Measurements from ENCODE around the gene MYOM3.

GRCh38 chr1:24151175-24151533 is 39.2 kb upstream of the MYOM3 start:
- TF ChIP-seq CTCF (IDR thresholded peaks at IDR 0.05) (no peak), POLR2A (IDR thresholded peaks at IDR 0.05) (no peak)

Measured in body of pancreas (tissue), 4 donors.